ENCODE data around the gene SAP30L.

DNA sequence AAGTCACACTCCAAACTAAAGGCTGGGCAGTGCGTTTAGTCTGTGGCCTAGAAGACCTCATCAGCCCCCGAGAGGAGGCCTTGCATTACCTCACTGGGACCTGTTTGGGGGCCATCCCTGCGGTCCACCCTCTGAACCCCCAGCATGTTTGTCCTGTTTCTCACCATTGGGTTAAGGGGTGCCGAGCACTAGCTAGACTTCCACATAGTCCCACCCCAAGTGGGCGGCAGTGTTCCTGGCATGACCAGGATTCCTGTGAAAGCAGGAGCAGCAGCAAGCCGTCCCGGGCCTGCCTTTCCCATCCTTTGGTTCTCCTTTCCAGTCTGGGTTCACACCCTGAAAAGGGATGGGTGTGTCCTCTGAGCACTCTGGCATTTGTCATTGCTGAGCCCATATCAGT lies 26.6 kb upstream of the SAP30L start:
- TF ChIP-seq, protein P1, sequence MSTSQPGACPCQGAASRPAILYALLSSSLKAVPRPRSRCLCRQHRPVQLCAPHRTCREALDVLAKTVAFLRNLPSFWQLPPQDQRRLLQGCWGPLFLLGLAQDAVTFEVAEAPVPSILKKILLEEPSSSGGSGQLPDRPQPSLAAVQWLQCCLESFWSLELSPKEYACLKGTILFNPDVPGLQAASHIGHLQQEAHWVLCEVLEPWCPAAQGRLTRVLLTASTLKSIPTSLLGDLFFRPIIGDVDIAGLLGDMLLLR (CRISPR knock-in tag; IDR thresholded peaks at IDR 0.05): no peak
- TF ChIP-seq JUN (CRISPR knock-in tag; IDR thresholded peaks at IDR 0.05): no peak
- TF ChIP-seq, protein P2, sequence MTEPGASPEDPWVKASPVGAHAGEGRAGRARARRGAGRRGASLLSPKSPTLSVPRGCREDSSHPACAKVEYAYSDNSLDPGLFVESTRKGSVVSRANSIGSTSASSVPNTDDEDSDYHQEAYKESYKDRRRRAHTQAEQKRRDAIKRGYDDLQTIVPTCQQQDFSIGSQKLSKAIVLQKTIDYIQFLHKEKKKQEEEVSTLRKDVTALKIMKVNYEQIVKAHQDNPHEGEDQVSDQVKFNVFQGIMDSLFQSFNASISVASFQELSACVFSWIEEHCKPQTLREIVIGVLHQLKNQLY (CRISPR knock-in tag; IDR thresholded peaks at IDR 0.05): no peak
- TF ChIP-seq, protein P3, sequence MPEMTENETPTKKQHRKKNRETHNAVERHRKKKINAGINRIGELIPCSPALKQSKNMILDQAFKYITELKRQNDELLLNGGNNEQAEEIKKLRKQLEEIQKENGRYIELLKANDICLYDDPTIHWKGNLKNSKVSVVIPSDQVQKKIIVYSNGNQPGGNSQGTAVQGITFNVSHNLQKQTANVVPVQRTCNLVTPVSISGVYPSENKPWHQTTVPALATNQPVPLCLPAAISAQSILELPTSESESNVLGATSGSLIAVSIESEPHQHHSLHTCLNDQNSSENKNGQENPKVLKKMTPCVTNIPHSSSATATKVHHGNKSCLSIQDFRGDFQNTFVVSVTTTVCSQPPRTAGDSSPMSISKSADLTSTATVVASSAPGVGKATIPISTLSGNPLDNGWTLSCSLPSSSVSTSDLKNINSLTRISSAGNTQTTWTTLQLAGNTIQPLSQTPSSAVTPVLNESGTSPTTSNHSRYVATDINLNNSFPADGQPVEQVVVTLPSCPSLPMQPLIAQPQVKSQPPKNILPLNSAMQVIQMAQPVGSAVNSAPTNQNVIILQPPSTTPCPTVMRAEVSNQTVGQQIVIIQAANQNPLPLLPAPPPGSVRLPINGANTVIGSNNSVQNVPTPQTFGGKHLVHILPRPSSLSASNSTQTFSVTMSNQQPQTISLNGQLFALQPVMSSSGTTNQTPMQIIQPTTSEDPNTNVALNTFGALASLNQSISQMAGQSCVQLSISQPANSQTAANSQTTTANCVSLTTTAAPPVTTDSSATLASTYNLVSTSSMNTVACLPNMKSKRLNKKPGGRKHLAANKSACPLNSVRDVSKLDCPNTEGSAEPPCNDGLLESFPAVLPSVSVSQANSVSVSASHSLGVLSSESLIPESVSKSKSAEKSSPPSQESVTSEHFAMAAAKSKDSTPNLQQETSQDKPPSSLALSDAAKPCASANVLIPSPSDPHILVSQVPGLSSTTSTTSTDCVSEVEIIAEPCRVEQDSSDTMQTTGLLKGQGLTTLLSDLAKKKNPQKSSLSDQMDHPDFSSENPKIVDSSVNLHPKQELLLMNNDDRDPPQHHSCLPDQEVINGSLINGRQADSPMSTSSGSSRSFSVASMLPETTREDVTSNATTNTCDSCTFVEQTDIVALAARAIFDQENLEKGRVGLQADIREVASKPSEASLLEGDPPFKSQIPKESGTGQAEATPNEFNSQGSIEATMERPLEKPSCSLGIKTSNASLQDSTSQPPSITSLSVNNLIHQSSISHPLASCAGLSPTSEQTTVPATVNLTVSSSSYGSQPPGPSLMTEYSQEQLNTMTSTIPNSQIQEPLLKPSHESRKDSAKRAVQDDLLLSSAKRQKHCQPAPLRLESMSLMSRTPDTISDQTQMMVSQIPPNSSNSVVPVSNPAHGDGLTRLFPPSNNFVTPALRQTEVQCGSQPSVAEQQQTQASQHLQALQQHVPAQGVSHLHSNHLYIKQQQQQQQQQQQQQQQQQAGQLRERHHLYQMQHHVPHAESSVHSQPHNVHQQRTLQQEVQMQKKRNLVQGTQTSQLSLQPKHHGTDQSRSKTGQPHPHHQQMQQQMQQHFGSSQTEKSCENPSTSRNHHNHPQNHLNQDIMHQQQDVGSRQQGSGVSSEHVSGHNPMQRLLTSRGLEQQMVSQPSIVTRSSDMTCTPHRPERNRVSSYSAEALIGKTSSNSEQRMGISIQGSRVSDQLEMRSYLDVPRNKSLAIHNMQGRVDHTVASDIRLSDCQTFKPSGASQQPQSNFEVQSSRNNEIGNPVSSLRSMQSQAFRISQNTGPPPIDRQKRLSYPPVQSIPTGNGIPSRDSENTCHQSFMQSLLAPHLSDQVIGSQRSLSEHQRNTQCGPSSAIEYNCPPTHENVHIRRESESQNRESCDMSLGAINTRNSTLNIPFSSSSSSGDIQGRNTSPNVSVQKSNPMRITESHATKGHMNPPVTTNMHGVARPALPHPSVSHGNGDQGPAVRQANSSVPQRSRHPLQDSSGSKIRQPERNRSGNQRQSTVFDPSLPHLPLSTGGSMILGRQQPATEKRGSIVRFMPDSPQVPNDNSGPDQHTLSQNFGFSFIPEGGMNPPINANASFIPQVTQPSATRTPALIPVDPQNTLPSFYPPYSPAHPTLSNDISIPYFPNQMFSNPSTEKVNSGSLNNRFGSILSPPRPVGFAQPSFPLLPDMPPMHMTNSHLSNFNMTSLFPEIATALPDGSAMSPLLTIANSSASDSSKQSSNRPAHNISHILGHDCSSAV (CRISPR knock-in tag; IDR thresholded peaks at IDR 0.05; ENCODE audit: borderline replicate concordance): no peak
- no peak for TF ChIP-seq EP300 (IDR thresholded peaks at IDR 0.05; ENCODE audit: low read depth in 2 of 2, low read length in 2 of 2)
- TF ChIP-seq EP300 (CRISPR knock-in tag; IDR thresholded peaks at IDR 0.05; ENCODE audit: borderline replicate concordance): no peak
- no peak for TF ChIP-seq ZNF530 (CRISPR knock-in tag; IDR thresholded peaks at IDR 0.05; ENCODE audit: low read depth)
- TF ChIP-seq EZH2 (conservative IDR thresholded peaks at IDR 0.05; ENCODE audit: low read depth, low read length): no peak
- TF ChIP-seq, protein P4, sequence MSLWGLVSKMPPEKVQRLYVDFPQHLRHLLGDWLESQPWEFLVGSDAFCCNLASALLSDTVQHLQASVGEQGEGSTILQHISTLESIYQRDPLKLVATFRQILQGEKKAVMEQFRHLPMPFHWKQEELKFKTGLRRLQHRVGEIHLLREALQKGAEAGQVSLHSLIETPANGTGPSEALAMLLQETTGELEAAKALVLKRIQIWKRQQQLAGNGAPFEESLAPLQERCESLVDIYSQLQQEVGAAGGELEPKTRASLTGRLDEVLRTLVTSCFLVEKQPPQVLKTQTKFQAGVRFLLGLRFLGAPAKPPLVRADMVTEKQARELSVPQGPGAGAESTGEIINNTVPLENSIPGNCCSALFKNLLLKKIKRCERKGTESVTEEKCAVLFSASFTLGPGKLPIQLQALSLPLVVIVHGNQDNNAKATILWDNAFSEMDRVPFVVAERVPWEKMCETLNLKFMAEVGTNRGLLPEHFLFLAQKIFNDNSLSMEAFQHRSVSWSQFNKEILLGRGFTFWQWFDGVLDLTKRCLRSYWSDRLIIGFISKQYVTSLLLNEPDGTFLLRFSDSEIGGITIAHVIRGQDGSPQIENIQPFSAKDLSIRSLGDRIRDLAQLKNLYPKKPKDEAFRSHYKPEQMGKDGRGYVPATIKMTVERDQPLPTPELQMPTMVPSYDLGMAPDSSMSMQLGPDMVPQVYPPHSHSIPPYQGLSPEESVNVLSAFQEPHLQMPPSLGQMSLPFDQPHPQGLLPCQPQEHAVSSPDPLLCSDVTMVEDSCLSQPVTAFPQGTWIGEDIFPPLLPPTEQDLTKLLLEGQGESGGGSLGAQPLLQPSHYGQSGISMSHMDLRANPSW (CRISPR knock-in tag; IDR thresholded peaks at IDR 0.05; ENCODE audit: borderline replicate concordance): no peak
- TF ChIP-seq ZNF44 (CRISPR knock-in tag; IDR thresholded peaks at IDR 0.05): no peak
- no peak for TF ChIP-seq JARID2 (CRISPR knock-in tag; IDR thresholded peaks at IDR 0.05; ENCODE audit: insufficient replicate concordance)
- TF ChIP-seq, protein P5, sequence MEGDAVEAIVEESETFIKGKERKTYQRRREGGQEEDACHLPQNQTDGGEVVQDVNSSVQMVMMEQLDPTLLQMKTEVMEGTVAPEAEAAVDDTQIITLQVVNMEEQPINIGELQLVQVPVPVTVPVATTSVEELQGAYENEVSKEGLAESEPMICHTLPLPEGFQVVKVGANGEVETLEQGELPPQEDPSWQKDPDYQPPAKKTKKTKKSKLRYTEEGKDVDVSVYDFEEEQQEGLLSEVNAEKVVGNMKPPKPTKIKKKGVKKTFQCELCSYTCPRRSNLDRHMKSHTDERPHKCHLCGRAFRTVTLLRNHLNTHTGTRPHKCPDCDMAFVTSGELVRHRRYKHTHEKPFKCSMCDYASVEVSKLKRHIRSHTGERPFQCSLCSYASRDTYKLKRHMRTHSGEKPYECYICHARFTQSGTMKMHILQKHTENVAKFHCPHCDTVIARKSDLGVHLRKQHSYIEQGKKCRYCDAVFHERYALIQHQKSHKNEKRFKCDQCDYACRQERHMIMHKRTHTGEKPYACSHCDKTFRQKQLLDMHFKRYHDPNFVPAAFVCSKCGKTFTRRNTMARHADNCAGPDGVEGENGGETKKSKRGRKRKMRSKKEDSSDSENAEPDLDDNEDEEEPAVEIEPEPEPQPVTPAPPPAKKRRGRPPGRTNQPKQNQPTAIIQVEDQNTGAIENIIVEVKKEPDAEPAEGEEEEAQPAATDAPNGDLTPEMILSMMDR (CRISPR knock-in tag; IDR thresholded peaks at IDR 0.05): no peak
- TF ChIP-seq ZSCAN29 (CRISPR knock-in tag; conservative IDR thresholded peaks at IDR 0.05): no peak
